Neural cell (in vitro differentiated cells): Measurements from ENCODE around the gene TLX2. TPM values are rescaled to one million over a fixed set of nuclear protein-coding genes. Genes with fewer than 3 reads are reported as not detected.

ENCODE experiments used
- H2AFZ ChIP-seq: fragments of 200-600, 300-800 bp; sonication (generic), shearing (Covaris generic); 2 replicates; pipeline ENCODE4 v1.6.0; 2014; ENCODE audit warnings: low read depth, mild to moderate bottlenecking, antibody characterized with exemption, low read length, moderate library complexity
- H3F3A ChIP-seq: fragments of 200-600 bp; shearing (Covaris generic); 2 replicates; pipeline ENCODE4 v1.6.1; 2016; ENCODE audit warnings: mild to moderate bottlenecking, moderate library complexity, mixed read lengths, antibody characterized with exemption, low read length; ENCODE audit not compliant: insufficient read depth, poor library complexity, severe bottlenecking
- H3K27ac ChIP-seq: fragments of 200-600, 300-800 bp; sonication (generic), shearing (Covaris generic); 2 replicates; pipeline ENCODE4 v1.5.1; 2014; ENCODE audit warnings: mild to moderate bottlenecking, low read length, moderate library complexity
- H3K27me3 ChIP-seq: fragments of 300-800, 200-600 bp; sonication (generic), shearing (Covaris generic); 2 replicates; pipeline ENCODE4 v1.6.0; 2014; ENCODE audit warnings: mild to moderate bottlenecking, low read depth, low read length, moderate library complexity; ENCODE audit not compliant: insufficient read depth
- H3K36me3 ChIP-seq: fragments of 300-800, 200-600 bp; sonication (generic), shearing (Covaris generic); 2 replicates; pipeline ENCODE4 v1.5.1; 2014; ENCODE audit warnings: mild to moderate bottlenecking, antibody characterized with exemption, low read length, moderate library complexity; ENCODE audit not compliant: insufficient read depth
- H3K4me2 ChIP-seq: fragments of 300-800, 200-600 bp; sonication (generic), shearing (Covaris generic); 2 replicates; pipeline ENCODE4 v1.6.0; 2014; ENCODE audit warnings: mild to moderate bottlenecking, low read length
- H3K4me3 ChIP-seq: fragments of 300-800, 200-600 bp; sonication (generic), shearing (Covaris generic); 2 replicates; pipeline ENCODE4 v1.5.1; 2014; ENCODE audit warnings: mild to moderate bottlenecking, low read length, moderate library complexity
- H3K79me2 ChIP-seq: fragments of 200-600 bp; shearing (Covaris generic); replicated peaks from 2 replicates; pipeline ENCODE4 v1.6.0; 2014; ENCODE audit warnings: mild to moderate bottlenecking, low read length, moderate library complexity; ENCODE audit not compliant: insufficient read depth
- H3K9ac ChIP-seq: fragments of 300-800, 200-600 bp; sonication (generic), shearing (Covaris generic); 2 replicates; pipeline ENCODE4 v1.6.1; 2016; ENCODE audit warnings: mild to moderate bottlenecking, low read length, mixed read lengths
- H3K9me2 ChIP-seq: fragments of 200-600 bp; shearing (Covaris generic); 2 replicates; pipeline ENCODE4 v1.6.1; 2016; ENCODE audit warnings: mild to moderate bottlenecking, low read length, mixed read lengths; ENCODE audit not compliant: insufficient read depth
- H3K9me3 ChIP-seq: fragments of 200-600, 300-800 bp; sonication (generic), shearing (Covaris generic); 2 replicates; pipeline ENCODE4 v1.6.1; 2016; ENCODE audit warnings: mild to moderate bottlenecking, mixed run types, low read length, moderate library complexity, mixed read lengths
- H4K20me1 ChIP-seq: fragments of 200-600 bp; shearing (Covaris generic); 2 replicates; pipeline ENCODE4 v1.6.1; 2016; ENCODE audit warnings: mild to moderate bottlenecking, mixed run types; ENCODE audit not compliant: insufficient read depth
- CTCF ChIP-seq: fragments of 450-650 bp; IDR thresholded peaks from 2 replicates; pipeline ENCODE4 v1.5.1; 2014; ENCODE audit warnings: antibody characterized with exemption, mild to moderate bottlenecking, moderate library complexity; ENCODE audit not compliant: poor library complexity, severe bottlenecking
- EP300 ChIP-seq: fragments of 450-650 bp; conservative IDR thresholded peaks from 2 replicates; pipeline ENCODE4 v1.6.1; 2014; ENCODE audit warnings: antibody characterized with exemption, mild to moderate bottlenecking, moderate library complexity; ENCODE audit not compliant: poor library complexity, severe bottlenecking
- EZH2 ChIP-seq: fragments of 200-600, 300-800 bp; shearing (Covaris generic), sonication (generic); IDR thresholded peaks from 2 replicates; pipeline ENCODE4 v1.6.1; 2014; ENCODE audit warnings: antibody characterized with exemption, low read length, borderline replicate concordance, mild to moderate bottlenecking; ENCODE audit not compliant: insufficient read depth, poor library complexity, severe bottlenecking
- MXI1 ChIP-seq: fragments of 450-650 bp; conservative IDR thresholded peaks from 2 replicates; pipeline ENCODE4 v1.6.1; 2014; ENCODE audit warnings: antibody characterized with exemption, mild to moderate bottlenecking; ENCODE audit not compliant: poor library complexity, severe bottlenecking
- RAD21 ChIP-seq: fragments of 450-650 bp; conservative IDR thresholded peaks from 2 replicates; pipeline ENCODE4 v1.6.1; 2014; ENCODE audit warnings: antibody characterized with exemption, mild to moderate bottlenecking, moderate library complexity
- SMC3 ChIP-seq: fragments of 450-650 bp; conservative IDR thresholded peaks from 2 replicates; pipeline ENCODE4 v1.6.1; 2014; ENCODE audit warnings: antibody characterized with exemption, mild to moderate bottlenecking, moderate library complexity; ENCODE audit not compliant: poor library complexity
- TAF1 ChIP-seq: IDR thresholded peaks from 2 replicates; pipeline ENCODE4 v1.6.1; 2012; ENCODE audit warnings: low read depth
- polyA plus RNA-seq: library from polyadenylated mRNA; depleted of rRNA; stranded (reverse); fragments of >200 nt; gene quantifications from 2 replicates; pipeline ENCODE4 v1.2.3, GENCODE V29; 2014
- TF ChIP-seq, protein P1 (sequence below): IDR thresholded peaks from 2 replicates; pipeline ENCODE4 v1.6.1; 2012; ENCODE audit warnings: borderline replicate concordance

Gene TLX2
- polyA plus RNA-seq, 1 donor from 2014 or later, result not detected

GRCh38 chr2:74498500-74499266, 15.6 kb upstream of the TLX2 start:
- Histone ChIP-seq H2AFZ (no peak overlapping the region), H3K79me2 (no peaks in the 10 kb centered on the region), H3F3A (no peaks in the 10 kb centered on the region), H4K20me1 (no peaks in the 10 kb centered on the region), H3K9ac (no peak overlapping the region), H3K27me3 (peaks cover 79% of the 10 kb centered on the region), H3K9me2 (no peaks in the 10 kb centered on the region), H3K4me2 (peak overlapping the region; percentile 36), H3K27ac (no peak overlapping the region), H3K36me3 (no peaks in the 10 kb centered on the region), H3K4me3 (peak overlapping the region; percentile 55), H3K9me3 (no peaks in the 10 kb centered on the region)
- TF ChIP-seq SMC3, result no peak
- TF ChIP-seq RAD21, result no peak
- TF ChIP-seq EP300, result no peak

- Histone ChIP-seq H3K36me3 (no peaks in the 10 kb centered on the region), H3F3A (no peaks in the 10 kb centered on the region), H2AFZ (no peak within 1 kb of the TSS), H3K27me3 (peaks cover 86% of the 10 kb centered on the region), H3K27ac (no peak within 1 kb of the TSS), H3K9me2 (no peaks in the 10 kb centered on the region), H4K20me1 (no peaks in the 10 kb centered on the region), H3K4me2 (peak within 1 kb of the TSS; percentile 36), H3K4me3 (peak within 1 kb of the TSS; percentile 55), H3K79me2 (no peaks in the 10 kb centered on the region), H3K9ac (no peak within 1 kb of the TSS), H3K9me3 (no peaks in the 10 kb centered on the region)
- TF ChIP-seq, protein P1, sequence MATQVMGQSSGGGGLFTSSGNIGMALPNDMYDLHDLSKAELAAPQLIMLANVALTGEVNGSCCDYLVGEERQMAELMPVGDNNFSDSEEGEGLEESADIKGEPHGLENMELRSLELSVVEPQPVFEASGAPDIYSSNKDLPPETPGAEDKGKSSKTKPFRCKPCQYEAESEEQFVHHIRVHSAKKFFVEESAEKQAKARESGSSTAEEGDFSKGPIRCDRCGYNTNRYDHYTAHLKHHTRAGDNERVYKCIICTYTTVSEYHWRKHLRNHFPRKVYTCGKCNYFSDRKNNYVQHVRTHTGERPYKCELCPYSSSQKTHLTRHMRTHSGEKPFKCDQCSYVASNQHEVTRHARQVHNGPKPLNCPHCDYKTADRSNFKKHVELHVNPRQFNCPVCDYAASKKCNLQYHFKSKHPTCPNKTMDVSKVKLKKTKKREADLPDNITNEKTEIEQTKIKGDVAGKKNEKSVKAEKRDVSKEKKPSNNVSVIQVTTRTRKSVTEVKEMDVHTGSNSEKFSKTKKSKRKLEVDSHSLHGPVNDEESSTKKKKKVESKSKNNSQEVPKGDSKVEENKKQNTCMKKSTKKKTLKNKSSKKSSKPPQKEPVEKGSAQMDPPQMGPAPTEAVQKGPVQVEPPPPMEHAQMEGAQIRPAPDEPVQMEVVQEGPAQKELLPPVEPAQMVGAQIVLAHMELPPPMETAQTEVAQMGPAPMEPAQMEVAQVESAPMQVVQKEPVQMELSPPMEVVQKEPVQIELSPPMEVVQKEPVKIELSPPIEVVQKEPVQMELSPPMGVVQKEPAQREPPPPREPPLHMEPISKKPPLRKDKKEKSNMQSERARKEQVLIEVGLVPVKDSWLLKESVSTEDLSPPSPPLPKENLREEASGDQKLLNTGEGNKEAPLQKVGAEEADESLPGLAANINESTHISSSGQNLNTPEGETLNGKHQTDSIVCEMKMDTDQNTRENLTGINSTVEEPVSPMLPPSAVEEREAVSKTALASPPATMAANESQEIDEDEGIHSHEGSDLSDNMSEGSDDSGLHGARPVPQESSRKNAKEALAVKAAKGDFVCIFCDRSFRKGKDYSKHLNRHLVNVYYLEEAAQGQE, result no peak
- TF ChIP-seq RAD21 (no peak), CTCF (no peak), MXI1 (no peak), EZH2 (no peak), TAF1 (no peak)
Measured at GRCh38 chr2:74499267-74499939, 14.8 kb upstream of the TLX2 start, which contains the start of gene LBX2. TSS of gene LBX2 (minus strand) at chr2:74499603. CDS start at chr2:74499537, 66 bp downstream.
